Measurements from ENCODE around the gene ROR1.

The ROR1 gene

DNA sequence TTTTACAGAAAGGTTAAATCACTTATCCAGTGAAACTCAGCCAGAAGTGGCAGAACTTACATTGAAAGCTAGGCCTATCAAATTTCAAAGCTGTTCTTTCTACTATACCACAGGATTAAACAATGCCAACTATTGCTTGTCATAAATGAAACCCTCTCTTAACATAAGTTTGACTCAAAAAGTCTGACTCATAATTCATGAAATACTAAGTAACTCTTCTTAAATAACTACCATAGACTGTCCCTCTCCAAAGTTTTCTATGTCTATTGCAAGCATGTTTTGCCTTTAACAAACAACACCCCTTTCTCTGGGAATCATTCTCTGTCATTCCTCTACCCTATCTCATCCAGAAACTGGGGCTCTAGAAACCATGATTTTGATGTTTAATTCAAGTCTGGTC is 320.1 kb downstream of the ROR1 start:
- TF ChIP-seq SIN3A (IDR thresholded peaks at IDR 0.05; ENCODE audit: borderline replicate concordance, insufficient read depth, low read length) (no peak), FOXP2 (optimal IDR thresholded peaks at IDR 0.05; ENCODE audit: borderline replicate concordance, extremely low read depth, extremely low read length, insufficient read depth) (no peak), TAF1 (IDR thresholded peaks at IDR 0.05; ENCODE audit: borderline replicate concordance, insufficient read depth, low read length) (no peak), POLR2AphosphoS5 (IDR thresholded peaks at IDR 0.05; ENCODE audit: low read depth, low read length) (no peak)
- TF ChIP-seq, protein P1, sequence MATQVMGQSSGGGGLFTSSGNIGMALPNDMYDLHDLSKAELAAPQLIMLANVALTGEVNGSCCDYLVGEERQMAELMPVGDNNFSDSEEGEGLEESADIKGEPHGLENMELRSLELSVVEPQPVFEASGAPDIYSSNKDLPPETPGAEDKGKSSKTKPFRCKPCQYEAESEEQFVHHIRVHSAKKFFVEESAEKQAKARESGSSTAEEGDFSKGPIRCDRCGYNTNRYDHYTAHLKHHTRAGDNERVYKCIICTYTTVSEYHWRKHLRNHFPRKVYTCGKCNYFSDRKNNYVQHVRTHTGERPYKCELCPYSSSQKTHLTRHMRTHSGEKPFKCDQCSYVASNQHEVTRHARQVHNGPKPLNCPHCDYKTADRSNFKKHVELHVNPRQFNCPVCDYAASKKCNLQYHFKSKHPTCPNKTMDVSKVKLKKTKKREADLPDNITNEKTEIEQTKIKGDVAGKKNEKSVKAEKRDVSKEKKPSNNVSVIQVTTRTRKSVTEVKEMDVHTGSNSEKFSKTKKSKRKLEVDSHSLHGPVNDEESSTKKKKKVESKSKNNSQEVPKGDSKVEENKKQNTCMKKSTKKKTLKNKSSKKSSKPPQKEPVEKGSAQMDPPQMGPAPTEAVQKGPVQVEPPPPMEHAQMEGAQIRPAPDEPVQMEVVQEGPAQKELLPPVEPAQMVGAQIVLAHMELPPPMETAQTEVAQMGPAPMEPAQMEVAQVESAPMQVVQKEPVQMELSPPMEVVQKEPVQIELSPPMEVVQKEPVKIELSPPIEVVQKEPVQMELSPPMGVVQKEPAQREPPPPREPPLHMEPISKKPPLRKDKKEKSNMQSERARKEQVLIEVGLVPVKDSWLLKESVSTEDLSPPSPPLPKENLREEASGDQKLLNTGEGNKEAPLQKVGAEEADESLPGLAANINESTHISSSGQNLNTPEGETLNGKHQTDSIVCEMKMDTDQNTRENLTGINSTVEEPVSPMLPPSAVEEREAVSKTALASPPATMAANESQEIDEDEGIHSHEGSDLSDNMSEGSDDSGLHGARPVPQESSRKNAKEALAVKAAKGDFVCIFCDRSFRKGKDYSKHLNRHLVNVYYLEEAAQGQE (IDR thresholded peaks at IDR 0.05; ENCODE audit: insufficient read depth in 1 of 2, low read depth in 2 of 2, low read length in 2 of 2): no peak

DNA sequence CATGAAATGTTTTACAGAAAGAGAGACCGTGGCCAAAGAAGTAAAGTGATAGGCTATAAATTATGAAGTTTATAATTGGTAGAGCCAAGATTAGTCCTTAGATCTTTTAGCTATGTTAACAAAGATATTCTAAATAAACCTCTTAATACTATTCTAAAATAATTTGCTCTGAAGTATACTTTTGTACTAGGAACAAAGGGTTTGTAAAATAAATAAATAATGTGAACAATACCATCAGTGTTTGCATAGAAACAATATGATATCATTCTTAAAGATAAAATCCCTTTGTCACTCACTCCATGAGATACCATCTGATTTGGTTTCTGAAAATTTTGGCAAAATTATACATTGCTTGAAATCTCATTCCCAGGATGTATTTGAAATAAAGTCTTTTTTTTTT is 322.0 kb downstream of the ROR1 start:
- TF ChIP-seq TAF1 (IDR thresholded peaks at IDR 0.05; ENCODE audit: borderline replicate concordance, insufficient read depth, low read length) (no peak), POLR2AphosphoS5 (IDR thresholded peaks at IDR 0.05; ENCODE audit: low read depth, low read length) (no peak)
- TF ChIP-seq, protein P1 (IDR thresholded peaks at IDR 0.05; ENCODE audit: insufficient read depth in 1 of 2, low read depth in 2 of 2, low read length in 2 of 2): no peak

GRCh38 chr1:64097859-64098258 is 324.0 kb downstream of the ROR1 start:
- no peak for TF ChIP-seq FOXP2 (optimal IDR thresholded peaks at IDR 0.05; ENCODE audit: borderline replicate concordance, extremely low read depth, extremely low read length, insufficient read depth)
- TF ChIP-seq, protein P1 (IDR thresholded peaks at IDR 0.05; ENCODE audit: insufficient read depth in 1 of 2, low read depth in 2 of 2, low read length in 2 of 2): no peak
- TF ChIP-seq SIN3A (IDR thresholded peaks at IDR 0.05; ENCODE audit: borderline replicate concordance, insufficient read depth, low read length): no peak
- no peak for TF ChIP-seq TAF1 (IDR thresholded peaks at IDR 0.05; ENCODE audit: borderline replicate concordance, insufficient read depth, low read length)
- no peak for TF ChIP-seq POLR2AphosphoS5 (IDR thresholded peaks at IDR 0.05; ENCODE audit: low read depth, low read length)

DNA sequence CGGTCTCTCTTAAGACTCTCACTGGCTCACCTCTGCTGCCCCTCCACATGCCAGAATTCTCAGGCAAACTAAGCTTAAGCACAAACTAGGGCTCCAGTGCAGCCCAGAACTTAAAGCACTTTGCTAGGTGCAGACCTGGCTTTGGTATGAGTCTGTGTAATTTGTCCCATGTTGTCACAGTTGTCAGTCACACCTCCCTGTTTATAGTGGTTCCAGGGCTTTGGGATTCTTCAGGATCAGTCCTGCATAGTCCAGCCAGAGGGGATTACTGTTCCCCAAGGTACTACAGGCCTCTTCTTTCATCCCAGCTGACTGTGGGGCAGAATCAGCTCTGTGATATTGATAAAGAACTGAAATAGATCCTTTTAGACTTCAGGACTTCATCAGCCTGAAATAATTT is 324.6 kb downstream of the ROR1 start:
- no peak for TF ChIP-seq POLR2AphosphoS5 (IDR thresholded peaks at IDR 0.05; ENCODE audit: low read depth, low read length)
- no peak for TF ChIP-seq FOXP2 (optimal IDR thresholded peaks at IDR 0.05; ENCODE audit: borderline replicate concordance, extremely low read depth, extremely low read length, insufficient read depth)
- no peak for TF ChIP-seq SIN3A (IDR thresholded peaks at IDR 0.05; ENCODE audit: borderline replicate concordance, insufficient read depth, low read length)
- TF ChIP-seq TAF1 (IDR thresholded peaks at IDR 0.05; ENCODE audit: borderline replicate concordance, insufficient read depth, low read length): no peak
- TF ChIP-seq, protein P1 (IDR thresholded peaks at IDR 0.05; ENCODE audit: insufficient read depth in 1 of 2, low read depth in 2 of 2, low read length in 2 of 2): no peak
